ENCODE measurements around the gene CFI. TPM values are rescaled to one million over a fixed set of nuclear protein-coding genes. Genes with fewer than 3 reads are reported as not detected.

Gene CFI
- total RNA-seq, 2 experiments from 2014 or later, result not detected

DNA sequence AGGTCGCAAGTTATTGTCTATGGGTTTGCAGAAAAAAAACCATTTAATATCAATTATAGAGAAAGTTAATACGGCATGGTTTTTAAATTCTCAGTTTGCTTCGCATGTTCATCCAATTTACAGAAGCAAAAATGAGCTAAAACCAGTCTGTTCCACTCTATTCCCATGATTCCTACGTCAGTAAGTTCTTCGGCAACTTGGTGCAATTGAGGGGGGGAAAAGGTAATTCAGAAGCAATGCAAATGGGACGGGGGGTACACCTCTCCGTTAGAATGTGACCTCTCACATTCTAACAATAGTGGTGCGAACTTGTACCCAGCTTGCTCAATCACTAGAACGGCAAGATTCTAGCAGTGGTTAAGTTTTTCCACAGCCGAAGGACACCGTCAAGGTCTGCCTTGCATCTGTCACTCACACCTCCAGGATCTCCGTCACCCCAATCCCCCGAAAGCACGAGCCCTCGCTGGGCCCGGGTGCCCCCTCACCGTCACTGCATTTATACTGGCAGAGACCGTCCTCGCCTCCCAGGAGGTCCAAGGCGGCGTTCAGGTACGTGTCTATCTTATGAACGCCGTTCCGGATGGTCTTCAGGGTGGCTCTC lies 72.6 kb downstream of the CFI start:
- H3K4me3 Mint-ChIP-seq, result peak overlapping the region; percentile 88
- peaks cover 17% of the 10 kb centered on the region for H3K4me1 Mint-ChIP-seq
- H3K27ac Mint-ChIP-seq, result peak overlapping the region; percentile 82
- peak; percentile 57 for DNase-seq
- no peaks in the 10 kb centered on the region for H3K27me3 Mint-ChIP-seq
- H3K36me3 Mint-ChIP-seq, result peaks cover 8% of the 10 kb centered on the region
- H3K9me3 Mint-ChIP-seq, result no peaks in the 10 kb centered on the region

GRCh38 chr4:109728385-109728784 lies 73.4 kb downstream of the CFI start:
- no peak for DNase-seq
- Mint-ChIP-seq H3K4me3 (peak overlapping the region; percentile 88), H3K9me3 (no peaks in the 10 kb centered on the region), H3K27ac (no peak overlapping the region), H3K36me3 (peaks cover 8% of the 10 kb centered on the region), H3K4me1 (peaks cover 17% of the 10 kb centered on the region), H3K27me3 (no peaks in the 10 kb centered on the region)

- Mint-ChIP-seq H3K4me1 (peaks cover 9% of the 10 kb centered on the region), H3K36me3 (peaks cover 16% of the 10 kb centered on the region), H3K4me3 (no peak overlapping the region), H3K27me3 (no peaks in the 10 kb centered on the region), H3K9me3 (no peaks in the 10 kb centered on the region), H3K27ac (no peak overlapping the region)
- no peak for DNase-seq
Observed at GRCh38 chr4:109723110-109723509, 78.7 kb downstream of the CFI start.

DNA sequence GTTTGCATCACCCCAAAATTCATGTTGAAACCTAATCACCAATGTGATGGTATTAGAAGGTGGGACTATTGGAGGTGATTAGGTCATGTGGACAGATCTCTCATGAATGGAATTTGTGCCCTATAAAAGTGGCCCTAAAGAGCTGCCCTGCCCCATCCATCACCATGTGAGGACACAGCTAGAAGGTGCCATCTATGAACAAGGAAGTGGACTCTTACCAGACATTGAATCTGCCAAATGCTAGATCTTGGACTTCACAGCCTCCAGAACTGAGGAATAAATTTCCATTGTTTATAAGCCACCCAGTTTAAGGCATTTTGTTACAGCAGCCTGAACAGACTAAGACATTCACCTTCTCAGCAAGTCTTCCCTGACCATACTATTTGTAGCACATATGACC lies 79.4 kb downstream of the CFI start:
- no peaks in the 10 kb centered on the region for H3K27me3 Mint-ChIP-seq
- no peaks in the 10 kb centered on the region for H3K9me3 Mint-ChIP-seq
- H3K4me1 Mint-ChIP-seq, result peaks cover 5% of the 10 kb centered on the region
- H3K36me3 Mint-ChIP-seq, result peaks cover 13% of the 10 kb centered on the region
- H3K4me3 Mint-ChIP-seq, result no peak overlapping the region
- DNase-seq, result no peak
- no peak overlapping the region for H3K27ac Mint-ChIP-seq

GRCh38 chr4:109721033-109721432 lies 80.8 kb downstream of the CFI start:
- peaks cover 20% of the 10 kb centered on the region for H3K36me3 Mint-ChIP-seq
- H3K27ac Mint-ChIP-seq, result no peak overlapping the region
- no peak for DNase-seq

GRCh38 chr4:109719604-109720003 lies 82.2 kb downstream of the CFI start:
- peaks cover 7% of the 10 kb centered on the region for H3K4me1 Mint-ChIP-seq
- no peak overlapping the region for H3K4me3 Mint-ChIP-seq
- no peak overlapping the region for H3K27ac Mint-ChIP-seq
- H3K36me3 Mint-ChIP-seq, result peaks cover 20% of the 10 kb centered on the region
- no peaks in the 10 kb centered on the region for H3K27me3 Mint-ChIP-seq
- no peaks in the 10 kb centered on the region for H3K9me3 Mint-ChIP-seq
- DNase-seq, result no peak

More at GRCh38 chr4:109721033-109721432, 80.8 kb downstream of the CFI start:
- peaks cover 6% of the 10 kb centered on the region for H3K4me1 Mint-ChIP-seq
- no peak overlapping the region for H3K4me3 Mint-ChIP-seq
- no peaks in the 10 kb centered on the region for H3K9me3 Mint-ChIP-seq
- no peaks in the 10 kb centered on the region for H3K27me3 Mint-ChIP-seq

GRCh38 chr4:109718759-109719158 lies 83.0 kb downstream of the CFI start:
- H3K27me3 Mint-ChIP-seq, result no peaks in the 10 kb centered on the region
- no peaks in the 10 kb centered on the region for H3K9me3 Mint-ChIP-seq
- H3K4me3 Mint-ChIP-seq, result no peak overlapping the region
- no peak overlapping the region for H3K27ac Mint-ChIP-seq
- no peak for DNase-seq
- peaks cover 4% of the 10 kb centered on the region for H3K4me1 Mint-ChIP-seq
- peaks cover 20% of the 10 kb centered on the region for H3K36me3 Mint-ChIP-seq

DNA sequence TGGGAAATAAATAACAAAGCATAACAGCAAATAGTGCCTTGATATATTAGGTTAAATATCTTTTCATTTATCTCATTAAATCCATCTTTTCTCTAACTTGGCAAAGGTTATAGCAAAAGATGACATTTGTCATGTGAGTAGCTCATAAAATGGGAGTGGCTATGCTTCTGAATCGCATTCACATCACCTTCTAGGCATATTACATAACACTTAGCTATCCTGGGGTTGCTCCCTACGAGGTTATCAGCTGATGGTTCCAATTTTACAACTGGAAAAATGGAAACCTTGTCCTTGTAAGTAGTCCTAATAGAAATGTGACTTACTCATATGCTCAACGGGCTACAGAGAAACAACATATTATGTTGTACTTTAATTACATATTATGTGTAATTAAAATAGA lies 88.3 kb downstream of the CFI start:
- Mint-ChIP-seq H3K27ac (no peak overlapping the region), H3K4me3 (no peak overlapping the region), H3K27me3 (no peaks in the 10 kb centered on the region), H3K36me3 (peaks cover 13% of the 10 kb centered on the region), H3K9me3 (no peaks in the 10 kb centered on the region), H3K4me1 (peaks cover 4% of the 10 kb centered on the region)
- no peak for DNase-seq

DNA sequence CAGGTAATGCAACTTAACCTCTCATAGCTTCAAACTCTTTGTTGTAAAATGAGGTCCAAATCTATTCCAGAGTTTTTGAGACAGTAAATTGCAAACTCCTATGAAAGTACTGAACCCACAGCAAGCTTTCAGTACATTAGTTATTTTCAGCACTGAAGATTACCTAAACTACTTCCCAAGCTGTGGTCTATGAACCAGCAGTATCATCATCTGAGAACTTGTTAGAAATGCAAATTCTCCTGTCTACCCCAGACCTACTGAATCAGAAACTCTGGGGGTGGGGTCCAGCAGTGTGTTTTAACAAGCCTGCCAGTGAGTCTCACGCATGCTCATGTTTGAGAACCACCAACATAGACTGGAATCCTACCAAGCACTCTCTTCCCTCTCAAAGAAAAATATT lies 92.8 kb downstream of the CFI start:
- Mint-ChIP-seq H3K4me1 (peaks cover 2% of the 10 kb centered on the region), H3K27ac (no peak overlapping the region), H3K4me3 (no peak overlapping the region), H3K36me3 (peaks cover 1% of the 10 kb centered on the region), H3K27me3 (no peaks in the 10 kb centered on the region), H3K9me3 (no peaks in the 10 kb centered on the region)
- no peak for DNase-seq

GRCh38 chr4:109708435-109708834 lies 93.4 kb downstream of the CFI start:
- H3K27me3 Mint-ChIP-seq, result no peaks in the 10 kb centered on the region
- H3K4me1 Mint-ChIP-seq, result peaks cover 7% of the 10 kb centered on the region
- peaks cover 1% of the 10 kb centered on the region for H3K36me3 Mint-ChIP-seq

GRCh38 chr4:109703664-109704361 lies 98.0 kb downstream of the CFI start:
- Mint-ChIP-seq H3K9me3 (no peaks in the 10 kb centered on the region), H3K4me3 (peak overlapping the region; percentile 93), H3K27me3 (no peaks in the 10 kb centered on the region), H3K4me1 (peaks cover 25% of the 10 kb centered on the region), H3K27ac (peak overlapping the region; percentile 90), H3K36me3 (peaks cover 7% of the 10 kb centered on the region)
- no peak for DNase-seq

More at GRCh38 chr4:109708435-109708834, 93.4 kb downstream of the CFI start:
- DNase-seq, result no peak
- no peak overlapping the region for H3K4me3 Mint-ChIP-seq
- H3K27ac Mint-ChIP-seq, result no peak overlapping the region
- H3K9me3 Mint-ChIP-seq, result no peaks in the 10 kb centered on the region

- Mint-ChIP-seq H3K9me3 (no peaks in the 10 kb centered on the region), H3K27ac (peak within 1 kb of the TSS; percentile 90), H3K4me1 (peaks cover 25% of the 10 kb centered on the region), H3K36me3 (peaks cover 7% of the 10 kb centered on the region), H3K4me3 (peak within 1 kb of the TSS; percentile 93), H3K27me3 (no peaks in the 10 kb centered on the region)
- peak; percentile 80 for DNase-seq
Observed at GRCh38 chr4:109702950-109703663, 98.7 kb downstream of the CFI start, which contains the start of gene CASP6. CASP6 (minus strand) TSS chr4:109703445; CDS start chr4:109703395, 50 bp downstream.

DNA sequence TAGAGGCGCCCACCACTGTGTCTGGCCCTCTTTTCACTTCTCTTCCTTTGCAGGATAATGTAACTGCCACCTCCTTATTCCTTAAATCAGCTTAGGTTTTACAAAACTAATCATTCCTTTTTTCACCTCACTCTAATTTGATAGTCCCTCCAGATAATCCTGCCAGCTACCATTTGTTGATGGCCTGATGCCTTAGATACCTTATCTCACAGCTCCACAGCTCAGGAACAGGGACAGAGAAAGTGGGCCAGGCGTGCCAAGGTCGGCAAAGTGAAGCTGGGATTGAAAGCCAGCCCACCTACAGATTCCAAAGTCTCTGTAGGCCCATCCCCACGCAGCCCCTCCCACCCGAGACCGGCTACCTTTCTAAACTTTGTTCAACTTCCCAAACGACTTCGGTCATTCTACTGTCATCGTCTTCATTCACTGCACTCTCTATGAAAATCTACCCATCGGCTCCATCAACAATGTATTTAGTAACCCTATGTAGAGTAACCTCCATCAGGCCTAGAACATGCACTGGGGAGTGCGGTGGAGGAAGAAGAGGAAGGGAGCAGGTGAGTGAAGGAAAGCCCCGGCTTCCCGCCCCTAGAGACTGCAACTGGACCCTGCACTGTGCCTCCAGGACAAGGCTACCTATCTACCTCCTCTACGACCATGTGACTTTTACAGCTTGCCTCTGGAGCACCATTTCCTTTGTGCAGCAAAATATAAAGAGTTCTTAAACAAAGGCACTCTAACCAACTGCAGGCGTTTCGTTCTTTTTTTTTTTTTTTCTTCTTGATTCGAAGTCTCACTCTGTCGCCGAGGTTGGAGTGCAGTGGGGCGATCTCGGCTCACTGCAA lies 100.0 kb downstream of the CFI start:
- peak overlapping the region; percentile 90 for H3K27ac Mint-ChIP-seq
- no peaks in the 10 kb centered on the region for H3K9me3 Mint-ChIP-seq
- no peak for DNase-seq
- H3K4me1 Mint-ChIP-seq, result peaks cover 29% of the 10 kb centered on the region
- peak overlapping the region; percentile 93 for H3K4me3 Mint-ChIP-seq
- peaks cover 16% of the 10 kb centered on the region for H3K36me3 Mint-ChIP-seq
- no peaks in the 10 kb centered on the region for H3K27me3 Mint-ChIP-seq

- no peaks in the 10 kb centered on the region for H3K9me3 Mint-ChIP-seq
- no peaks in the 10 kb centered on the region for H3K27me3 Mint-ChIP-seq
- no peak overlapping the region for H3K4me3 Mint-ChIP-seq
- peaks cover 19% of the 10 kb centered on the region for H3K36me3 Mint-ChIP-seq
- H3K27ac Mint-ChIP-seq, result peak overlapping the region; percentile 17
- no peak for DNase-seq
- H3K4me1 Mint-ChIP-seq, result peaks cover 29% of the 10 kb centered on the region
Observed at GRCh38 chr4:109699553-109700225, 102.1 kb downstream of the CFI start.

Data from activated naive CD8-positive, alpha-beta T cell treated with anti-CD3 and anti-CD28 coated beads for 36 hours (primary cell).